Keratinocyte (primary cell): Measurements from ENCODE around the gene PLA2G4D.

Experiments used
- CTCF ChIP-seq, 3 experiments: IDR thresholded peaks in 1 of 3; conservative IDR thresholded peaks in 1 of 3; optimal IDR thresholded peaks in 1 of 3; 2 replicates in 2 of 3; 3 replicates in 1 of 3; pipeline versions ENCODE3 to v1.5.1; 2011; ENCODE audit warnings: low read length in 3 of 3, mild to moderate bottlenecking in 3 of 3, moderate library complexity in 2 of 3, control low read depth in 1 of 3, inconsistent platforms in 1 of 3; ENCODE audit not compliant: insufficient read depth in 2 of 3; ENCODE audit errors: extremely low read depth in 1 of 3
- EZH2 ChIP-seq: IDR thresholded peaks from one replicate; pipeline ENCODE4 v1.6.1; 2012; ENCODE audit warnings: inconsistent platforms, mild to moderate bottlenecking, low read length, moderate library complexity

- no peak for TF ChIP-seq CTCF (optimal IDR thresholded peaks at IDR 0.05 in 1 of 3, IDR thresholded peaks at IDR 0.05 in 1 of 3, conservative IDR thresholded peaks at IDR 0.05 in 1 of 3; ENCODE audit: extremely low read depth in 1 of 3, insufficient read depth in 2 of 3, low read length in 3 of 3)
- TF ChIP-seq EZH2 = no peak
Measured at GRCh38 chr15:42131826-42132806, 37.8 kb upstream of the PLA2G4D start.
